ENCODE measurements around the gene KIF12. TPM values are rescaled to one million over a fixed set of nuclear protein-coding genes. Genes with fewer than 3 reads are reported as not detected.
A peak's percentile ranks its signal among the peaks of the same experiment; 100 is the strongest.

The KIF12 gene
- not detected for total RNA-seq
- 0 reads per million in 2 donors for total RNA-seq

GRCh38 chr9:114098936-114099668 is at the start of gene KIF12:
KIF12 (minus strand) TSS chr9:114099292; CDS start chr9:114099276, 16 bp downstream.
- H3K4me1 Mint-ChIP-seq: peaks cover 12% of the 10 kb centered on the region
- peaks cover 7% of the 10 kb centered on the region for H3K36me3 Mint-ChIP-seq (ENCODE audit: low read depth)
- no peak within 1 kb of the TSS for H3K27ac Mint-ChIP-seq
- no peaks in the 10 kb centered on the region for H3K9me3 ChIP-seq (ENCODE audit: control insufficient read depth, low read length, poor library complexity, severe bottlenecking)
- DNase-seq (no peak), ATAC-seq (no peak)
- peak within 1 kb of the TSS; percentile 65 for H3K4me3 Mint-ChIP-seq
- H3K27me3 Mint-ChIP-seq: peaks cover 44% of the 10 kb centered on the region

DNA sequence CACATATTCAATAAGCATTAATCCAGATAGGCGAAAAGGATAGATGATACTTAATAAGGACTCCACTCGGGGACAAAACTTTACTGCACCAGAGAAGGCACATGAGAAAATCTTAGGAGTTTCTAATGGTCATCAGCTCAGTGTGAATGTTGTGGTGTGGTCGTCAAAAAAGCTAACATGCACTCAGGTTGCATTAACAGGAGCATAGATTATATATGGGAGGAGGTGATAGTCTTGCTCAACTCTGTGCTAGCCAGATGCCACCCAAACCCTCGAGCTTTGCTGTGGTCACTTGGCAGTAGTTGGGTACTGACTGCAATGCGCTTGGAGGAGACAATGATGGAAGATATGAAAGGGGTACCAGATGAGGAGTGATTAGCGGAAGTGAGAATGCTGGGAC is 47.6 kb upstream of the KIF12 start:
- no peaks in the 10 kb centered on the region for H3K9me3 ChIP-seq (ENCODE audit: control insufficient read depth, low read length, poor library complexity, severe bottlenecking)
- ATAC-seq (no peak), DNase-seq (no peak)
- Mint-ChIP-seq H3K4me1 (no peaks in the 10 kb centered on the region), H3K36me3 (ENCODE audit: low read depth) (peaks cover 2% of the 10 kb centered on the region), H3K27me3 (peaks cover 70% of the 10 kb centered on the region), H3K27ac (no peak overlapping the region), H3K4me3 (no peak overlapping the region)

DNA sequence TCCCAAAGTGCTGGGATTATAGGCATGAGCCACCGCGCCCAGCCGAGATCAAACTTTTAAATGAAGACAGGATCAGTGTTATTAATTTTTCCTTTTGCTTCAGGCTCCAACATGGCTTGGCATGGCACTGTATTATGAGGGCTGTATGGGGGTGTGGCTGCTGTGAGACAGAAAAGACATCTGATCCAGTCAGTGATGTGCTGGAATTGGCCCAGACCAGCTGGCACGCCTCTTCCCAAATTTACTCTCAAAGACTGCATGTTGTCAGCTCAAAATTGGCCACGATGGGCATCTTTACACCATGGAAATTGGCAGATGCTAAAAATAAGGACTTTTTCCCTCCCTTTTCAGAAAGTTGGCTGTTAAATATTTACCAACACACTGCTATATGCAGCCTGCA is 44.1 kb upstream of the KIF12 start:
- H3K4me1 Mint-ChIP-seq: no peaks in the 10 kb centered on the region
- no peak overlapping the region for H3K4me3 Mint-ChIP-seq
- peaks cover 55% of the 10 kb centered on the region for H3K27me3 Mint-ChIP-seq
- peaks cover 2% of the 10 kb centered on the region for H3K36me3 Mint-ChIP-seq (ENCODE audit: low read depth)
- ATAC-seq (no peak), DNase-seq (no peak)
- H3K9me3 ChIP-seq (ENCODE audit: control insufficient read depth, low read length, poor library complexity, severe bottlenecking): no peaks in the 10 kb centered on the region
- H3K27ac Mint-ChIP-seq: no peak overlapping the region

DNA sequence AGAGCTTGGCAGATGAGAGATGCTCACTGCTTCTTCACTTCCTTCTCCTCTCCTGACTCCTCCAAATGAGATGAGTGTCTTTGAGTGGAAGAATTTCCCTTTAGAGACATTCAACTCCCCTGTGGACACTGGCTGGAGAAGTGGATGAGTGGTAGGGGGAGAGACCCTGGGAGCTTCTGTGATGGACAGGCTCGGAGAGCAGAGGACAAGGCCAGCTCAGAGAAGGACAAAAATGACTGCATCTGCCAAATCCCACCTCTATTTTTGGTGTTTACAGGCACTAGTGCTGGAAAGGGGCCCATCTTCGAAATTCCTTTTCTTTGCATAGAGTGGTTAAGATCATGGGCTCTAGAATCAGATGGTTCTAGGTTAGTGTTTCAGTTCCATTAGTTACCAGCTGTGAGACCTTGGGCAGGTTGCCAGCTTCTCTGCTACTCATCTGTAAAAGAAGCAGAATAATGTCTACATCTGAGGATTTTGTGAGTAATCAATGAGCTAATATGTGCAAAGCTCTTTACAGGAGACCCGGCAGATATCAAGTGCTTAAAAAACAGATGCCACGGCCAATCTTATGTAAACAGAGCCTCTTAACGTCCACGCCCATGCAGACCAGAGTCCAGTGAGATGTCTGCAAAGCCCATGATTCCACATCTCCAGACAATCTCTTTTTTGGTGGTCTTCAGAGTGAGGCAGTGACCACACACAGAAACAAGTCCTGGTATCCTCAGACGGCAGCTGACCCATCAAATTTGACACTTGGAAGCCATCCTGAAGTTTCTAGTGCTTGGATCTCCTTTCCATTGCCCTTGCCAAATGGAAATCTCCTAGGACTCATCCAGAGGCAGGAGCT is 42.7 kb upstream of the KIF12 start:
- DNase-seq (no peak), ATAC-seq (no peak)
- H3K4me3 Mint-ChIP-seq: no peak overlapping the region
- no peak overlapping the region for H3K27ac Mint-ChIP-seq
- H3K9me3 ChIP-seq (ENCODE audit: control insufficient read depth, low read length, poor library complexity, severe bottlenecking): no peaks in the 10 kb centered on the region
- peaks cover 61% of the 10 kb centered on the region for H3K27me3 Mint-ChIP-seq
- H3K4me1 Mint-ChIP-seq: no peaks in the 10 kb centered on the region
- peaks cover 3% of the 10 kb centered on the region for H3K36me3 Mint-ChIP-seq (ENCODE audit: low read depth)

- H3K4me3 Mint-ChIP-seq: no peak overlapping the region
- peaks cover 2% of the 10 kb centered on the region for H3K36me3 Mint-ChIP-seq (ENCODE audit: low read depth)
- H3K9me3 ChIP-seq (ENCODE audit: control insufficient read depth, low read length, poor library complexity, severe bottlenecking): no peaks in the 10 kb centered on the region
- H3K4me1 Mint-ChIP-seq: no peaks in the 10 kb centered on the region
- DNase-seq (no peak), ATAC-seq (no peak)
- H3K27me3 Mint-ChIP-seq: peaks cover 58% of the 10 kb centered on the region
- no peak overlapping the region for H3K27ac Mint-ChIP-seq
Measured at GRCh38 chr9:114140850-114141249, 41.8 kb upstream of the KIF12 start.

- ATAC-seq (no peak), DNase-seq (no peak)
- no peaks in the 10 kb centered on the region for H3K9me3 ChIP-seq (ENCODE audit: control insufficient read depth, low read length, poor library complexity, severe bottlenecking)
- Mint-ChIP-seq H3K27me3 (peaks cover 58% of the 10 kb centered on the region), H3K36me3 (ENCODE audit: low read depth) (peaks cover 2% of the 10 kb centered on the region), H3K4me3 (no peak overlapping the region), H3K27ac (no peak overlapping the region), H3K4me1 (no peaks in the 10 kb centered on the region)
Measured at GRCh38 chr9:114140401-114140800, 41.3 kb upstream of the KIF12 start.

GRCh38 chr9:114139071-114139470 is 40.0 kb upstream of the KIF12 start:
- no peak for DNase-seq
- H3K27ac Mint-ChIP-seq: no peak overlapping the region
- H3K4me3 Mint-ChIP-seq: no peak overlapping the region
- ATAC-seq: no peak
- H3K4me1 Mint-ChIP-seq: no peaks in the 10 kb centered on the region
- peaks cover 2% of the 10 kb centered on the region for H3K36me3 Mint-ChIP-seq (ENCODE audit: low read depth)
- H3K27me3 Mint-ChIP-seq: peaks cover 53% of the 10 kb centered on the region
- H3K9me3 ChIP-seq (ENCODE audit: control insufficient read depth, low read length, poor library complexity, severe bottlenecking): no peaks in the 10 kb centered on the region

- no peak overlapping the region for H3K27ac Mint-ChIP-seq
- H3K4me3 Mint-ChIP-seq: no peak overlapping the region
- H3K27me3 Mint-ChIP-seq: peaks cover 53% of the 10 kb centered on the region
- no peaks in the 10 kb centered on the region for H3K4me1 Mint-ChIP-seq
- ATAC-seq (no peak), DNase-seq (no peak)
- no peaks in the 10 kb centered on the region for H3K9me3 ChIP-seq (ENCODE audit: control insufficient read depth, low read length, poor library complexity, severe bottlenecking)
- H3K36me3 Mint-ChIP-seq (ENCODE audit: low read depth): peaks cover 2% of the 10 kb centered on the region
Measured at GRCh38 chr9:114138552-114138971, 39.5 kb upstream of the KIF12 start.

DNA sequence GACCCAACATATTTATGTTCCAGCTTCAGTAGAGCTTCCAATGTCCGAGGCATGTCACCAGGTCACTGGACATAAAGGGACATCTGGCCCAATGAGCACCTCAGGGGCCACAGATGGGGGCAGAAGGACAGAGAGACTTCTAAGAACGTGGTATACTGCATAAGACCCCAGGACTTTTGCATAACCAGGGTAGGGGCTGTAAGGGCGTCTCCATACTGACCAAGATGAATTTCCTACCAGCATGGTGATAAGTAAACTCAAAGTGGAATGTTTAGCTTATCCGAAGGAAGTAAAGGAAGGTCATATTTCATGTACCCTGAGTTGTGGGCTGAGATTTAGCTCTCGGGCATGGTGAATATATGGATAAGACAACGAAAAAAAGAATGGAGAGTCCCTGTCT is 38.7 kb upstream of the KIF12 start:
- Mint-ChIP-seq H3K27me3 (peaks cover 53% of the 10 kb centered on the region), H3K4me3 (no peak overlapping the region), H3K36me3 (ENCODE audit: low read depth) (peaks cover 2% of the 10 kb centered on the region), H3K27ac (no peak overlapping the region), H3K4me1 (no peaks in the 10 kb centered on the region)
- no peak for ATAC-seq
- no peak for DNase-seq
- H3K9me3 ChIP-seq (ENCODE audit: control insufficient read depth, low read length, poor library complexity, severe bottlenecking): no peaks in the 10 kb centered on the region

GRCh38 chr9:114134827-114135396 is 35.8 kb upstream of the KIF12 start:
- Mint-ChIP-seq H3K4me1 (no peaks in the 10 kb centered on the region), H3K27ac (no peak overlapping the region), H3K4me3 (no peak overlapping the region), H3K27me3 (peaks cover 50% of the 10 kb centered on the region), H3K36me3 (ENCODE audit: low read depth) (peaks cover 2% of the 10 kb centered on the region)
- no peaks in the 10 kb centered on the region for H3K9me3 ChIP-seq (ENCODE audit: control insufficient read depth, low read length, poor library complexity, severe bottlenecking)
- DNase-seq: no peak
- no peak for ATAC-seq

GRCh38 chr9:114132550-114132918 is 33.4 kb upstream of the KIF12 start:
- Mint-ChIP-seq H3K4me3 (no peak overlapping the region), H3K36me3 (ENCODE audit: low read depth) (peaks cover 2% of the 10 kb centered on the region), H3K4me1 (no peaks in the 10 kb centered on the region), H3K27me3 (peaks cover 50% of the 10 kb centered on the region), H3K27ac (no peak overlapping the region)
- ATAC-seq (no peak), DNase-seq (no peak)
- peaks cover 3% of the 10 kb centered on the region for H3K9me3 ChIP-seq (ENCODE audit: control insufficient read depth, low read length, poor library complexity, severe bottlenecking)

GRCh38 chr9:114131808-114132549 is 32.9 kb upstream of the KIF12 start:
- no peaks in the 10 kb centered on the region for H3K36me3 Mint-ChIP-seq (ENCODE audit: low read depth)
- H3K27me3 Mint-ChIP-seq: peaks cover 44% of the 10 kb centered on the region
- no peak for ATAC-seq
- no peaks in the 10 kb centered on the region for H3K4me1 Mint-ChIP-seq
- no peak for DNase-seq
- peaks cover 3% of the 10 kb centered on the region for H3K9me3 ChIP-seq (ENCODE audit: control insufficient read depth, low read length, poor library complexity, severe bottlenecking)
- H3K27ac Mint-ChIP-seq: no peak overlapping the region
- no peak overlapping the region for H3K4me3 Mint-ChIP-seq

All from T-helper 17 cell (primary cell).